NCI-H345 (cell line): ENCODE measurements around the gene KRTCAP3.

Experiments
- DNase-seq: peaks from one replicate; lab custom pipeline; 2025; lab: John Stamatoyannopoulos, UW

Gene KRTCAP3

GRCh38 chr2:27441226-27441926 lies 805 bp upstream of the KRTCAP3 start:
- DNase-seq = no peak

- no peak for DNase-seq
Observed at GRCh38 chr2:27442920-27443282, 720 bp downstream of the KRTCAP3 start.

GRCh38 chr2:27445155-27445554 lies 3.0 kb downstream of the KRTCAP3 start:
- DNase-seq = no peak

GRCh38 chr2:27445615-27446014 lies 3.4 kb downstream of the KRTCAP3 start:
- DNase-seq = no peak

GRCh38 chr2:27446057-27446456 lies 3.9 kb downstream of the KRTCAP3 start:
- no peak for DNase-seq

GRCh38 chr2:27448381-27448780 lies 6.2 kb downstream of the KRTCAP3 start:
- no peak for DNase-seq

- no peak for DNase-seq
Observed at GRCh38 chr2:27451095-27451494, 8.9 kb downstream of the KRTCAP3 start.

GRCh38 chr2:27453968-27454367 lies 11.8 kb downstream of the KRTCAP3 start:
- DNase-seq = no peak

- DNase-seq = no peak
Observed at GRCh38 chr2:27461118-27461517, 18.9 kb downstream of the KRTCAP3 start.

GRCh38 chr2:27464443-27464842 lies 22.3 kb downstream of the KRTCAP3 start:
- DNase-seq = no peak

GRCh38 chr2:27471961-27472360 lies 29.8 kb downstream of the KRTCAP3 start:
- DNase-seq = no peak

- no peak for DNase-seq
Observed at GRCh38 chr2:27485496-27485895, 43.3 kb downstream of the KRTCAP3 start.

- peak; percentile 66 for DNase-seq
Observed at GRCh38 chr2:27489118-27489497, 46.9 kb downstream of the KRTCAP3 start.

- DNase-seq = peak; percentile 100
Observed at GRCh38 chr2:27489498-27490397, 47.6 kb downstream of the KRTCAP3 start, which contains the start of gene IFT172. Gene IFT172, minus strand, starts transcription at chr2:27489743. Its CDS starts 90 bp downstream, at chr2:27489653.

GRCh38 chr2:27492557-27492956 lies 50.4 kb downstream of the KRTCAP3 start:
- no peak for DNase-seq

GRCh38 chr2:27493948-27494283 lies 51.7 kb downstream of the KRTCAP3 start:
- DNase-seq = no peak
